T-helper 2 cell (primary cell): ENCODE results near the gene HMCN1.

Source experiments
- DNase-seq, 5 experiments: peaks; one replicate each; pipeline versions ENCODE4 v3.0.0 to v3.0.0-alpha.2; 2012 to 2022

HMCN1 gene

GRCh38 chr1:186044079-186044685, 310.0 kb downstream of the HMCN1 start:
- no peak for DNase-seq

DNA sequence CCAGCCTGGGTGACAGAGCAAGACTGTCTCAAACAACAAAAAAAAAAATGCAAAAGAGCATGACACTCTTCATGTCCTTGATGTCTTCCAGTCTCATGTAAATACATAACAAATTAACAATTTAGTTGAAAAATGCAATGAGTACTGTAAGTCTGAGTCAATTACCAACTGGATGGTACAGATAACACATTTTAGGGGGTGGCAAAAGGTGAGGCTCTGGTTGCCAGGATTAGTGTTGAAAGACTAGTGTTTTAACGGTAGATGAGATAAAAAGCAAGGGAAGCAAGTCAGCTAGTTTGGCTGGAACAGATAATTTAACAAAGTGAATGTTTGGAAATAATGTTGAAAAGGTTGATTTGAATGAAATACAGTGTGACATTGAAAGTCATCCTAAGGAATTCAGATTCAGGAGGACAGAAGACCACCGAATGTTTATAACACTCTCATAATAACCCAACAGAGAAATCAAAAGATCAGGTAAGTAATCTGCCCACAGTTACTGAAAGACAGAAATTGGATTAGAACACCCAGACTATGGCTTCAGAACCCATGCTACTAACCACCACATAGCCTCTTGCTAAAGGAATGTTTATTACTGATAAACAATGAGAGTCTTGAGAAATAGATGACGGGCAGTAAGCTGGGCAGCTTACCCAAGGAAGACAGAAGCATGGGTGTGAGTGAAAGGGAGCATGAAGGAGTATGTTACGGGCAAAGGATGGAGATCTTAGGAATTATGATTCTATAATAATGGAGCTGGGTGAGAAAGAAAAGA, 312.4 kb downstream of the HMCN1 start:
- DNase-seq, result no peak

- DNase-seq, result no peak
These were observed 316.2 kb downstream of the HMCN1 start for GRCh38 chr1:186050360-186050759.

DNA sequence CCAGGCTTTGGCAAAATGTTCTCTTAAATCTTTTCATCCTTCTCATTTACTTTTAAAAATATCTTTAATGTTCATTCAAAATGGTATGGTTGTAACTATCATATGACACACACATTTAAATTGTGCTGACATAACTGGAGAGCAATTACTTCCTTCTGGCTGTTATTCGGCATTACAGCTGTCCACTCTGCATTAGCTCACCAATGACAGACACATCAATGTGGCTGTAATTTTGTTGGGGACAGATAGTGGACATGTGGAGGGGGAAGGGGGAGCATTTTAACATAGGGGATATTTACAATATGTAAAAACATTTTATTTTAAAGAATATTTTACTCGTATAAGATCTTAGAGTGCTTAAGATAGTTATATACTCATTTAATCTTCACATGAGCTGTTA, 319.8 kb downstream of the HMCN1 start:
- DNase-seq, result no peak

DNA sequence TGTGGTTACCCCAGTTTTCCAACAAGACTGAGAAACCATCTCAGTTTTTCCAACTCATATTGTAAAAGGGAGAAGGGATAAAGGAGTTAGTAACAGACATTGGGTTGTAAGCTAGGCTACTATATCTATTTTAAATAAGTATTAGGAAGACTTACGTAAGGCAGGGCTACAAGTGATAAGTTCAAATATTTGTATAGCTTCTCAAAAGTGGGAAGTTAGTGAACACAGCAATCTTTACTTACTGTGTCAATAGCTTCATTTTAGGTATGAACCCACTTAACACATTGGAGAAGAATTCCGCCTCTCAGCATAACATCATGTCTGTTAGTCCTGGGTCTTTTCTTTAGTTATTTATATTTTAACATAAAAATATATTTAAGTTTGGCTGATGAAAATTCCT, 320.7 kb downstream of the HMCN1 start:
- no peak for DNase-seq

- DNase-seq, result no peak
These were observed 321.7 kb downstream of the HMCN1 start for GRCh38 chr1:186055846-186056245.

GRCh38 chr1:186057086-186057485, 322.9 kb downstream of the HMCN1 start:
- no peak for DNase-seq

DNA sequence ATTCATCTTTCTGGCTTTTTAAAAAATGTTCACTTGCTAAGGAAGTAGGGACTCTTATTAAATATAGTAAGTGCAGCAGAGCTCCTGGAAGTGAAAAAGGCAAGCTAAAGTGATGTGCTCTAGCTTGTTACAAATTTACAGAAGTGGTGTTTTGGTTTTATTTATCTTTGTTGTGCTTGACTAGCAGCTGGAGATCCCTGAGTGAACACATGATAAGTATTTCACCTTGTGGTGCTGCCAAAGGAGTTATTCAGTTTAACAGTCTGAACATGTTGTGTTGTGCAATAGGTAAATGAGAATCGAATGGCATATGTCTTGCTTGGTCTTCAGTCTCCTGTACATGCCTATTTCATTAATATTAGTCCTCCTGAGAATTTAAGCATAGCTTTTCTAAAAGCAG, 325.1 kb downstream of the HMCN1 start:
- no peak for DNase-seq

- no peak for DNase-seq
These were observed 325.6 kb downstream of the HMCN1 start for GRCh38 chr1:186059752-186060151.

DNA sequence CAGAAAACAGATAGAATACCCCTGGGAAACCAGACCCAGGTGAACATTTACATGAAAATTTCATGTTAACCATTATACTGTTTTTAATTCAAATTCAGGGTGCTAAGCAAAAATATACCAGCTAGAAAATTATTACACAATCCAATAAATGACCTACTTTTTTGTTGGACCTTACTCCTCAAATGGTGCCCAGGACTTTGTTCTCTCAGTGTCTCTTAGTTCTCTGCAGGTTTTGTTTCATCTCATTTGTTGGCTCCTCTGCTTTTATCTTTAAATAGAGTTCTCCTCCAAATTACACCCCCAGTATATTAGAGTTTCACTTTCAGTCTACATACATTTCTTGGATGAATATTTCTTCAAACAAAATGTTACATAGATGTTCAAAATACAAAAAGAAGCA, 326.0 kb downstream of the HMCN1 start:
- no peak for DNase-seq

DNA sequence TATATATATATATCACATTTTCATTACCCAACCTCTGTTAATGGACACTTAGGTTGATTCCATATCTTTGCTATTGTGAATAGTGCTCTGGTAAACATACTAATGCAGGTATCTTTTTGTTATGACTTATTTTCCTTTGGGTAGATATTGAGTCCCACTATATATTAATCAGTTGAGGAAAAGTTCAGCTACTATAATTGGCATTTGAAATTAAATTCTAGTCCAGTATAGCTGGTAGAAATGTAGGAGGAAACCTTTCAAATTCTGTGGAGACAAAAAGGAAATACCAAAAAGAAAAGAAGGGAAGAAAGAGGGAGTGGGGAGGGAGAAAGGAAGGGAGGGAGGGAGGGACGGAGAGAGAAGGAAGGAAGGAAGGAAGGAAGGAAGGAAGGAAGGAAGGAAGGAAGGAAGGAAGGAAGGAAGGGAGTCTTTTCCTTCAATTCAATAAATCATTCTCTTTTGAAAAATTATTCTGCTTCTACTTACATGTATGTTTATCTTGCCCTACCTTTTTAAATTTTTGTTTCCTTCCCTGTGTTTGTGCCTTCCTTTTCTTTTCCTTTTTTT, 329.0 kb downstream of the HMCN1 start:
- DNase-seq, result no peak

- no peak for DNase-seq
These were observed 332.2 kb downstream of the HMCN1 start for GRCh38 chr1:186066411-186066810.

DNA sequence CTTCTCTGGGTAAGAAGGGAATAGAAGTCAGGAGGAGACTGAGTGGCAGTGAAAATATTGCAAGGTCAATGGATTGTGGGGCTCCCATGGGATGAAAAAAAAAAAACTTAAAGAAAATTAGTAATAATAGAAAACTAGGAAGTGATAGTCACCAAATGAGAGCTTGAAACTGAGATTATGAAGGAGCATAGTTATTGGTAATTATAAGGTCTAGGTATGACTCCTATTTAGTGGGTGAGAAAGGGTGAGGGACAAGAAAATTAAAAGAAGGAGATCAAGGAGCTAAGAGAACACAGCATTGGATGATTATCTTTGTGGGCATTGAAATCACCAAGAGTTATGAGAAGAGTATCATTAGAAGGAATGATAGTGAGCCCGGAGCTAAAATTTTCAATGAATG, 339.5 kb downstream of the HMCN1 start:
- DNase-seq, result no peak

GRCh38 chr1:186076006-186076405, 341.8 kb downstream of the HMCN1 start:
- no peak for DNase-seq

DNA sequence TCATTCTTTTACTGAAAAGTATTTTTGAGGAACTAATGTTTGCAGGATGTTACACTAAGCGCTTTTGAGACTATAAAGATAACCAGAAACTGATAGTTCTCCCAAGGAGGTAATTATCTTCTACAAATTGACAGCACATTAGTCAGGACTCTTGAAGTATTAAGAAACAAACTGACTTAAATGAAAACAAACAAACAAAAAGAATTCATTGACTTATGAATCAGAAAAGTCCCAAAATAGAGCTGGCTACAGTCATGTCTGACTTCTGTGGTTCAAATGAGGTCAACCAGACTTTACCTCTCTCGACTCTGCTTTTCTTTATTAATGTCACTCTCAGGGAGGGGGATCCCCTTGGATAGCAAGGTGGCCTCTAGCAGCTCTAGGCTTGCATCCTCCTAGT, 344.1 kb downstream of the HMCN1 start:
- DNase-seq, result peak in 1 of 5 experiments; percentile 73

- no peak for DNase-seq
These were observed 345.0 kb downstream of the HMCN1 start for GRCh38 chr1:186079084-186079684.

GRCh38 chr1:186082235-186082937, 348.2 kb downstream of the HMCN1 start:
- DNase-seq, result peak in 1 of 5 experiments; percentile 57

DNA sequence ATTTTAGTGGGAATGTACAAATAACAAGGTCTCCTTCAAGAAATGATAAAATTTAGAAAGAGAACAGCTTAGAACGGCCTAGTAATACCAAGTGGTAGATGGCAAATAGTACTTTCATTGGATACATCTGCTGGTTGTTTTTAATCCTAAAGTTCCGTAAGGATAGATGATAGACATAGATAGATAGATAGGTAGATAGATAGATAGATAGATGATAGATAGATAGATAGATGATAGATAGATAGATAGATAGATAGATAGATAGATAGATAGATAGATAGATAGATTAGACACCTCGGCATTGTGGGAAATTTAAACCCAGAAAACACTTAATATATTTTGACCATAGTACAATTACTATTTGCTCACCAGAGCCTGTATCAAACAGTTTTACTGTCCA, 352.4 kb downstream of the HMCN1 start:
- DNase-seq, result no peak

GRCh38 chr1:186089940-186090339, 355.7 kb downstream of the HMCN1 start:
- no peak for DNase-seq

- DNase-seq, result no peak
These were observed 357.1 kb downstream of the HMCN1 start for GRCh38 chr1:186091222-186091720.

- DNase-seq, result no peak
These were observed 359.2 kb downstream of the HMCN1 start for GRCh38 chr1:186093437-186093836.

GRCh38 chr1:186094172-186094571, 360.0 kb downstream of the HMCN1 start:
- DNase-seq, result no peak
